Measurements from ENCODE around the gene PLCD4. TPM values are rescaled to one million over a fixed set of nuclear protein-coding genes. Genes with fewer than 3 reads are reported as not detected.

Gene PLCD4
- total RNA-seq, 2 donors from 2014 or later, result 0.26 to 0.73 TPM

DNA sequence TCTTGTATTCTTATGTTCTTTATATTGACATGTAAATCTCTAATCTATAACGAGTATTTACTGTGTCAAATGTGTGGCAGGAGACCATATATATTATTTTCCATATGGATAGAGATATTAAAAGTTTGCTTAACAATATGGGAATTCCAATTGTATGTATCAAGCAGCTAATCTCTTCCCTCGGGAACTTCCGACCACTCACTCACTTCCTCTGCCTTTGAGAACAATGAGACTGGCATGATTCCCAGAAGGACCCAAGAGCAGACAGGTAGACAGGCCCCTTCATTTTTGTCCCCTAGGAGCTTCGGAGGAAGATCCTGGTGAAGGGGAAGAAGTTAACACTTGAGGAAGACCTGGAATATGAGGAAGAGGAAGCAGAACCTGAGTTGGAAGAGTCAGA lies 24.1 kb downstream of the PLCD4 start:
- H3K27me3 ChIP-seq (ENCODE audit: control insufficient read depth, insufficient read depth, low read length, poor library complexity, severe bottlenecking), result no peaks in the 10 kb centered on the region
- H3K4me3 ChIP-seq (ENCODE audit: low read length), result no peak overlapping the region
- no peak for DNase-seq
- no peaks in the 10 kb centered on the region for H3K9me3 ChIP-seq (ENCODE audit: control insufficient read depth, low read length)
- H3K27ac ChIP-seq (ENCODE audit: low read depth, low read length), result no peak overlapping the region
- Mint-ChIP-seq H3K4me3 (no peak overlapping the region), H3K27me3 (ENCODE audit: insufficient read depth) (peaks cover 6% of the 10 kb centered on the region), H3K36me3 (ENCODE audit: low read depth) (peaks cover 26% of the 10 kb centered on the region), H3K27ac (no peak overlapping the region), H3K4me1 (no peaks in the 10 kb centered on the region), H3K9me3 (no peaks in the 10 kb centered on the region)
- WGBS, 2 experiments (ENCODE audit: insufficient coverage in 1 of 2, insufficient read length in 1 of 2), result 80 to 92% methylated on average over 3 of the region's 4 CpGs
- TF ChIP-seq, protein P1, sequence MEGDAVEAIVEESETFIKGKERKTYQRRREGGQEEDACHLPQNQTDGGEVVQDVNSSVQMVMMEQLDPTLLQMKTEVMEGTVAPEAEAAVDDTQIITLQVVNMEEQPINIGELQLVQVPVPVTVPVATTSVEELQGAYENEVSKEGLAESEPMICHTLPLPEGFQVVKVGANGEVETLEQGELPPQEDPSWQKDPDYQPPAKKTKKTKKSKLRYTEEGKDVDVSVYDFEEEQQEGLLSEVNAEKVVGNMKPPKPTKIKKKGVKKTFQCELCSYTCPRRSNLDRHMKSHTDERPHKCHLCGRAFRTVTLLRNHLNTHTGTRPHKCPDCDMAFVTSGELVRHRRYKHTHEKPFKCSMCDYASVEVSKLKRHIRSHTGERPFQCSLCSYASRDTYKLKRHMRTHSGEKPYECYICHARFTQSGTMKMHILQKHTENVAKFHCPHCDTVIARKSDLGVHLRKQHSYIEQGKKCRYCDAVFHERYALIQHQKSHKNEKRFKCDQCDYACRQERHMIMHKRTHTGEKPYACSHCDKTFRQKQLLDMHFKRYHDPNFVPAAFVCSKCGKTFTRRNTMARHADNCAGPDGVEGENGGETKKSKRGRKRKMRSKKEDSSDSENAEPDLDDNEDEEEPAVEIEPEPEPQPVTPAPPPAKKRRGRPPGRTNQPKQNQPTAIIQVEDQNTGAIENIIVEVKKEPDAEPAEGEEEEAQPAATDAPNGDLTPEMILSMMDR (conservative IDR thresholded peaks at IDR 0.05), result no peak
- H3K9ac ChIP-seq (ENCODE audit: extremely low read depth, low read length, poor library complexity, severe bottlenecking), result no peak overlapping the region
- peaks cover 32% of the 10 kb centered on the region for H3K36me3 ChIP-seq (ENCODE audit: control insufficient read depth, insufficient read depth, low read length)
- peaks cover 7% of the 10 kb centered on the region for H3K4me1 ChIP-seq (ENCODE audit: control insufficient read depth, insufficient read depth, low read length)

DNA sequence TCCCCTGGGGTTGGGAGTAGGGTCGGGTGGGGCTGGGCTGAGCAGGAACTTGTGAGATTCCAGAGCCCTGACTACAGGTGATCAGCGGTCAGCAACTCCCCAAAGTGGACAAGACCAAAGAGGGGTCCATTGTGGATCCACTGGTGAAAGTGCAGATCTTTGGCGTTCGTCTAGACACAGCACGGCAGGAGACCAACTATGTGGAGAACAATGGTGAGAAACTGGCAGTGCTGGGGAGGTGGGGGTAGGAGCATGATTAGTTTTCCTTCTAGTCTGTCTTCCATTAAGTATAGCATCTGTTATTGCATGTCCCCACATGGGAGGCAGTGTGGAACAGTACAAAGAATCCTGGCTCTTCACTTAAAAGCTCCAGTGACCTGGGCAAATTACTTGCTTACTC lies 28.0 kb downstream of the PLCD4 start:
- TF ChIP-seq, protein P1 (conservative IDR thresholded peaks at IDR 0.05), result no peak

DNA sequence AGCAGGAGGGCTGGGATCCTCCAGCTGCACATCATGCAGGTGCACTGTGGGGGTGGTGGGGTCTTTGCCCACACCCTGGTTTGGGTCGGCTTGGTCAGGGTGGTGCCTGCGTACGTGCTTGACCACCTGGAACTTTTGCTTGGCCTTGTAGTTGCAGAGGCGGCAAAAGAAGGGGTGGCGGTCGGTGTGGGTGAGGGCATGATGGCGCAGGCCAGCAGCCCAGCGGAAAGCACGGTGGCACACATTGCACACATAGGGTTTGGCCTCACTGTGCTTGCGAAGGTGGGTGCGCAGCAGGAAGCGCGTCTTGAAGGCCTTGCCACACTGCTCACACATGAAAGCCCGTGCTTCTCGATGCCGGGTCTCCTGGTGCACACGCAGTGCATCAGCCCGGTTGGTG lies 30.7 kb downstream of the PLCD4 start:
- peaks cover 78% of the 10 kb centered on the region for H3K36me3 Mint-ChIP-seq (ENCODE audit: low read depth)
- no peaks in the 10 kb centered on the region for H3K27me3 Mint-ChIP-seq (ENCODE audit: insufficient read depth)
- no peaks in the 10 kb centered on the region for H3K9me3 Mint-ChIP-seq
- H3K9me3 ChIP-seq (ENCODE audit: control insufficient read depth, low read length), result no peaks in the 10 kb centered on the region
- H3K27ac ChIP-seq (ENCODE audit: low read depth, low read length), result no peak overlapping the region
- peaks cover 7% of the 10 kb centered on the region for H3K4me1 ChIP-seq (ENCODE audit: control insufficient read depth, insufficient read depth, low read length)
- no peaks in the 10 kb centered on the region for H3K27me3 ChIP-seq (ENCODE audit: control insufficient read depth, insufficient read depth, low read length, poor library complexity, severe bottlenecking)
- 97 to 99% methylated on average over 16 to 18 of the region's 18 CpGs for WGBS, 2 experiments (ENCODE audit: insufficient coverage in 1 of 2, insufficient read length in 1 of 2)
- no peak overlapping the region for H3K4me3 Mint-ChIP-seq
- DNase-seq, result no peak
- no peak overlapping the region for H3K4me3 ChIP-seq (ENCODE audit: low read length)
- peaks cover 79% of the 10 kb centered on the region for H3K36me3 ChIP-seq (ENCODE audit: control insufficient read depth, insufficient read depth, low read length)
- no peaks in the 10 kb centered on the region for H3K4me1 Mint-ChIP-seq
- H3K27ac Mint-ChIP-seq, result no peak overlapping the region
- TF ChIP-seq, protein P1 (conservative IDR thresholded peaks at IDR 0.05), result no peak
- H3K9ac ChIP-seq (ENCODE audit: extremely low read depth, low read length, poor library complexity, severe bottlenecking), result no peak overlapping the region

More for the DNA sequence above, 28.0 kb downstream of the PLCD4 start:
- Mint-ChIP-seq H3K36me3 (ENCODE audit: low read depth) (peaks cover 61% of the 10 kb centered on the region), H3K4me1 (no peaks in the 10 kb centered on the region), H3K4me3 (no peak overlapping the region), H3K27me3 (ENCODE audit: insufficient read depth) (no peaks in the 10 kb centered on the region), H3K27ac (peak overlapping the region; percentile 58), H3K9me3 (no peaks in the 10 kb centered on the region)
- H3K4me1 ChIP-seq (ENCODE audit: control insufficient read depth, insufficient read depth, low read length), result peaks cover 7% of the 10 kb centered on the region
- DNase-seq, result no peak
- H3K4me3 ChIP-seq (ENCODE audit: low read length), result no peak overlapping the region
- H3K27ac ChIP-seq (ENCODE audit: low read depth, low read length), result peak overlapping the region; percentile 54
- H3K27me3 ChIP-seq (ENCODE audit: control insufficient read depth, insufficient read depth, low read length, poor library complexity, severe bottlenecking), result no peaks in the 10 kb centered on the region
- 82 to 94% methylated on average over 4 to 5 of the region's 5 CpGs for WGBS, 2 experiments (ENCODE audit: insufficient coverage in 1 of 2, insufficient read length in 1 of 2)
- H3K9ac ChIP-seq (ENCODE audit: extremely low read depth, low read length, poor library complexity, severe bottlenecking), result no peak overlapping the region
- H3K9me3 ChIP-seq (ENCODE audit: control insufficient read depth, low read length), result no peaks in the 10 kb centered on the region
- H3K36me3 ChIP-seq (ENCODE audit: control insufficient read depth, insufficient read depth, low read length), result peaks cover 67% of the 10 kb centered on the region
